Neural crest cell (in vitro differentiated cells): Measurements from ENCODE around the gene RBMS3. TPM values are rescaled to one million over a fixed set of nuclear protein-coding genes. Genes with fewer than 3 reads are reported as not detected.

Source experiments
- DNase-seq: peaks from one replicate; pipeline ENCODE4 v3.0.0; 2021; ENCODE audit warnings: low read depth, mixed read lengths, low spot score
- H3K27ac Mint-ChIP-seq: one replicate; pipeline ENCODE4 v1.8.0; 2021; ENCODE audit warnings: mild to moderate bottlenecking, mixed read lengths; ENCODE audit not compliant: unreplicated experiment
- H3K27me3 Mint-ChIP-seq: 2 replicates; pipeline ENCODE4 v1.8.0; 2021; ENCODE audit warnings: low read depth, mild to moderate bottlenecking, mixed read lengths
- H3K36me3 Mint-ChIP-seq: 2 replicates; pipeline ENCODE4 v1.8.0; 2021; ENCODE audit warnings: low read depth, mild to moderate bottlenecking, mixed read lengths
- H3K4me1 Mint-ChIP-seq: 2 replicates; pipeline ENCODE4 v1.8.0; 2021; ENCODE audit warnings: mixed read lengths
- H3K4me3 Mint-ChIP-seq: one replicate; pipeline ENCODE4 v1.8.0; 2021; ENCODE audit warnings: mild to moderate bottlenecking, mixed read lengths
- H3K9me3 Mint-ChIP-seq: 2 replicates; pipeline ENCODE4 v1.8.0; 2021; ENCODE audit warnings: mixed read lengths
- CTCF ChIP-seq: fragments of 200-600 bp; sonication (generic); conservative IDR thresholded peaks from 2 replicates; pipeline ENCODE4 v1.5.0; 2021; ENCODE audit warnings: antibody characterized with exemption, mild to moderate bottlenecking
- total RNA-seq: library from RNA; stranded (reverse); gene quantifications from 2 replicates; pipeline ENCODE4 v1.2.1, GENCODE V29; 2021

Gene RBMS3
- total RNA-seq, 1 donor from 2014 or later = 35.4 TPM

- Mint-ChIP-seq H3K27me3 (no peaks in the 10 kb centered on the region), H3K4me1 (peaks cover 46% of the 10 kb centered on the region), H3K4me3 (no peak overlapping the region), H3K27ac (no peak overlapping the region), H3K36me3 (peaks cover 2% of the 10 kb centered on the region), H3K9me3 (no peaks in the 10 kb centered on the region)
- DNase-seq = no peak
- TF ChIP-seq CTCF = no peak
These were observed 58.4 kb downstream of the RBMS3 start for GRCh38 chr3:29339016-29339833.

GRCh38 chr3:29344154-29344553 is 63.3 kb downstream of the RBMS3 start:
- Mint-ChIP-seq H3K4me1 (peaks cover 37% of the 10 kb centered on the region), H3K4me3 (no peak overlapping the region), H3K9me3 (no peaks in the 10 kb centered on the region), H3K27ac (no peak overlapping the region), H3K36me3 (peaks cover 2% of the 10 kb centered on the region), H3K27me3 (no peaks in the 10 kb centered on the region)
- DNase-seq = no peak
- no peak for TF ChIP-seq CTCF

GRCh38 chr3:29344935-29345334 is 64.1 kb downstream of the RBMS3 start:
- Mint-ChIP-seq H3K27ac (no peak overlapping the region), H3K4me1 (peaks cover 34% of the 10 kb centered on the region), H3K9me3 (no peaks in the 10 kb centered on the region), H3K27me3 (no peaks in the 10 kb centered on the region), H3K36me3 (peaks cover 2% of the 10 kb centered on the region), H3K4me3 (no peak overlapping the region)
- TF ChIP-seq CTCF = no peak
- no peak for DNase-seq

- Mint-ChIP-seq H3K9me3 (no peaks in the 10 kb centered on the region), H3K4me3 (no peak overlapping the region), H3K27ac (no peak overlapping the region), H3K4me1 (peaks cover 34% of the 10 kb centered on the region), H3K27me3 (no peaks in the 10 kb centered on the region), H3K36me3 (peaks cover 2% of the 10 kb centered on the region)
- no peak for TF ChIP-seq CTCF
- no peak for DNase-seq
These were observed 64.8 kb downstream of the RBMS3 start for GRCh38 chr3:29345516-29346300.

GRCh38 chr3:29346828-29347227 is 66.0 kb downstream of the RBMS3 start:
- no peak overlapping the region for H3K4me3 Mint-ChIP-seq
- no peaks in the 10 kb centered on the region for H3K27me3 Mint-ChIP-seq
- peaks cover 2% of the 10 kb centered on the region for H3K36me3 Mint-ChIP-seq
- H3K9me3 Mint-ChIP-seq = no peaks in the 10 kb centered on the region
- H3K27ac Mint-ChIP-seq = no peak overlapping the region
- DNase-seq = no peak
- no peak for TF ChIP-seq CTCF
- H3K4me1 Mint-ChIP-seq = peaks cover 34% of the 10 kb centered on the region
